Natural killer cell (primary cell): Measurements from ENCODE around the gene ST6GALNAC2. TPM values are rescaled to one million over a fixed set of nuclear protein-coding genes. Genes with fewer than 3 reads are reported as not detected.

ENCODE experiments used
- ATAC-seq, 3 donors: fragments of 150-1000 bp in 2 of 3; fragments of 200-7000 bp in 1 of 3; cut with Tn5 transposase; 1 replicate in 1 of 3; 2 replicates in 2 of 3; pipeline ENCODE4 v1.10.0; 2021; ENCODE audit warnings: mild to moderate bottlenecking in 2 of 3, moderate library complexity in 2 of 3
- DNase-seq, 2 donors: peaks; one replicate each; pipeline versions ENCODE4 v3.0.0 to v3.0.0-alpha.2; 2013 to 2021; ENCODE audit warnings: mixed read lengths in 1 of 2
- H3K27ac ChIP-seq: one replicate; pipeline ENCODE4 v1.5.1; 2013; ENCODE audit warnings: mild to moderate bottlenecking, low read length
- H3K27me3 ChIP-seq: one replicate; pipeline ENCODE4 v1.6.1; 2013; ENCODE audit warnings: low read length; ENCODE audit not compliant: control insufficient read depth, insufficient read depth
- H3K36me3 ChIP-seq: one replicate; pipeline ENCODE4 v1.6.1; 2013; ENCODE audit warnings: low read length; ENCODE audit not compliant: control insufficient read depth, insufficient read depth
- H3K4me1 ChIP-seq: one replicate; pipeline ENCODE4 v1.6.1; 2013; ENCODE audit warnings: low read length; ENCODE audit not compliant: control insufficient read depth, insufficient read depth
- H3K4me3 ChIP-seq: one replicate; pipeline ENCODE4 v1.5.1; 2013; ENCODE audit warnings: low read length
- H3K9me3 ChIP-seq: one replicate; pipeline ENCODE4 v1.6.1; 2013; ENCODE audit warnings: low read length; ENCODE audit not compliant: control insufficient read depth, insufficient read depth
- H3K27ac Mint-ChIP-seq, 2 donors: one replicate each; pipeline ENCODE4 v1.8.0; 2022; ENCODE audit warnings: mild to moderate bottlenecking in 2 of 2, mixed read lengths in 2 of 2, moderate library complexity in 1 of 2
- H3K27me3 Mint-ChIP-seq, 2 donors: one replicate each; pipeline ENCODE4 v1.8.0; 2022; ENCODE audit warnings: low read depth in 2 of 2, mixed read lengths in 2 of 2
- H3K36me3 Mint-ChIP-seq: one replicate; pipeline ENCODE4 v1.8.0; 2022; ENCODE audit warnings: mixed read lengths
- H3K4me1 Mint-ChIP-seq, 2 donors: one replicate each; pipeline ENCODE4 v1.8.0; 2022; ENCODE audit warnings: mixed read lengths in 2 of 2
- H3K4me3 Mint-ChIP-seq: one replicate; pipeline ENCODE4 v1.8.0; 2022; ENCODE audit warnings: mild to moderate bottlenecking, moderate library complexity, mixed read lengths
- H3K9me3 Mint-ChIP-seq, 2 donors: one replicate each; pipeline ENCODE4 v1.8.0; 2022; ENCODE audit warnings: mixed read lengths in 2 of 2
- CTCF ChIP-seq: fragments of 200-600 bp; IDR thresholded peaks from one replicate; pipeline ENCODE4 v1.8.0; 2022; ENCODE audit warnings: antibody characterized with exemption
- WGBS: methylation state at CpG from one replicate; pipeline ENCODE4 v1.1.7; 2013; ENCODE audit warnings: missing lambda C conversion rate; ENCODE audit not compliant: insufficient coverage; 5-methylcytosine and 5-hydroxymethylcytosine counted together
- intact Hi-C: fragments of 100-400 bp; cut with micrococcal nuclease; formaldehyde crosslinking; loops from one replicate; pipeline ENCODE4 v1.14.2; 2022
- total RNA-seq, 4 donors: library from RNA; stranded (reverse); fragments of 120-200 nt in 1 of 4; gene quantifications; one replicate each; pipeline versions ENCODE4 v1.2.3 to v1.2.4, GENCODE V29; 2013 to 2022

The ST6GALNAC2 gene
- total RNA-seq, 3 donors from 2014 or later (not counting 1 experiment from before 2014, with no cell fraction given): 0.65 TPM; not detected in 2

- Mint-ChIP-seq H3K27ac (no peak overlapping the region), H3K27me3 (peaks cover 0 to 3% of the 10 kb centered on the region in 2 donors), H3K36me3 (no peaks in the 10 kb centered on the region), H3K4me1 (peaks cover 0 to 21% of the 10 kb centered on the region in 2 donors), H3K4me3 (no peak overlapping the region), H3K9me3 (no peaks in the 10 kb centered on the region)
- ATAC-seq: no peak
- H3K27ac ChIP-seq: no peak overlapping the region
- no peaks in the 10 kb centered on the region for H3K36me3 ChIP-seq
- intact Hi-C loops: loop anchor here (5.0 kb wide), 1 partner anchor 79 kb away; the partner anchor contains the start of gene AANAT
- WGBS: 85% methylated on average over 13 of the region's 13 CpGs
- DNase-seq: no peak
- no peaks in the 10 kb centered on the region for H3K9me3 ChIP-seq
- H3K4me1 ChIP-seq: peaks cover 43% of the 10 kb centered on the region
- no peak overlapping the region for H3K4me3 ChIP-seq
- H3K27me3 ChIP-seq: no peaks in the 10 kb centered on the region
- TF ChIP-seq CTCF: no peak
Observed at GRCh38 chr17:76545918-76546555, 39.6 kb downstream of the ST6GALNAC2 start.

- Mint-ChIP-seq H3K9me3 (no peaks in the 10 kb centered on the region), H3K4me3 (no peak overlapping the region), H3K36me3 (no peaks in the 10 kb centered on the region), H3K27ac (no peak overlapping the region), H3K27me3 (peaks cover under 1 to 3% of the 10 kb centered on the region in 2 donors), H3K4me1 (peaks cover 0 to 21% of the 10 kb centered on the region in 2 donors)
- intact Hi-C loops: loop anchor here (5.0 kb wide), 1 partner anchor 77 kb away; the partner anchor contains the start of gene AANAT
- no peak overlapping the region for H3K27ac ChIP-seq
- no peaks in the 10 kb centered on the region for H3K36me3 ChIP-seq
- WGBS: 78% methylated on average over 24 of the region's 24 CpGs
- peaks cover 48% of the 10 kb centered on the region for H3K4me1 ChIP-seq
- H3K4me3 ChIP-seq: no peak overlapping the region
- no peaks in the 10 kb centered on the region for H3K9me3 ChIP-seq
- no peak for TF ChIP-seq CTCF
- peaks cover 5% of the 10 kb centered on the region for H3K27me3 ChIP-seq
- no peak for DNase-seq
- no peak for ATAC-seq
Observed at GRCh38 chr17:76544546-76545365, 40.9 kb downstream of the ST6GALNAC2 start.

- ATAC-seq: peak in 1 of 3 donors; percentile 16
Observed at GRCh38 chr17:76543826-76544545, 41.7 kb downstream of the ST6GALNAC2 start.

More at GRCh38 chr17:76543826-76544545, 41.7 kb downstream of the ST6GALNAC2 start:
- Mint-ChIP-seq H3K4me1 (peaks cover 0 to 21% of the 10 kb centered on the region in 2 donors), H3K36me3 (no peaks in the 10 kb centered on the region), H3K27ac (no peak overlapping the region), H3K27me3 (peaks cover 8 to 9% of the 10 kb centered on the region in 2 donors), H3K9me3 (no peaks in the 10 kb centered on the region), H3K4me3 (no peak overlapping the region)
- intact Hi-C loops: no loop called here
- 47% methylated on average over 21 of the region's 22 CpGs for WGBS
- TF ChIP-seq CTCF: no peak
- H3K9me3 ChIP-seq: no peaks in the 10 kb centered on the region
- no peak overlapping the region for H3K27ac ChIP-seq
- H3K36me3 ChIP-seq: no peaks in the 10 kb centered on the region
- DNase-seq: no peak
- peaks cover 48% of the 10 kb centered on the region for H3K4me1 ChIP-seq
- no peak overlapping the region for H3K4me3 ChIP-seq
- H3K27me3 ChIP-seq: peaks cover 9% of the 10 kb centered on the region
